Activated CD4-positive, alpha-beta T cell treated with anti-CD3 and anti-CD28 coated beads, Interleukin-2, amount 50 U/mL, for 24 hours (primary cell): Measurements from ENCODE around the gene CBS.
"Not testable (repeated sequence)": the region's sequence is repeated elsewhere in the genome, so short reads cannot be mapped to it uniquely, and the experiment has no call there.

Source experiments
- DNase-seq, 2 donors: peaks; one replicate each; pipeline ENCODE4 v3.0.0-alpha.2; 2020; ENCODE audit warnings: low read depth in 1 of 2, low spot score in 1 of 2

The CBS gene

DNA sequence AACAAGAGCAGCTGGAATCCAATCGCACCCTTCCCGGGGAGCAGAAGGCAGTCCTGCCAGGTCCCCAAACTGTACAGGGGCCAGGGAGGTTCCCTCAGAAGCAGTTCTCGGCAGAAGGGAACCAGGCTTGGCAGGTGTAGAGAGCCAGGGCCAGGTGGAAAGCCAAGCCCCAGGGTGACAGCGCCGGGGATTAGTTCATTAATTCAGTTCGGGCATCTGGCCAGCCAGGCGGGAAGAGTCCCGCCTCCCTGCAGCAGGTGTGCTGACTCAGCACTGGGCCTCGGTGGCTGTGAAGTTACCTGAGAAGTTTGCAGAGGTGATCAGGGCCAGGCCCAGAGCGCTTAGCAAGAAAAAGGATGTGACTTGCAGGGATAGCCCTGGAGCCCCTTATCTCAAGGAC is 6.0 kb downstream of the CBS start:
- not testable (repeated sequence) for DNase-seq

DNA sequence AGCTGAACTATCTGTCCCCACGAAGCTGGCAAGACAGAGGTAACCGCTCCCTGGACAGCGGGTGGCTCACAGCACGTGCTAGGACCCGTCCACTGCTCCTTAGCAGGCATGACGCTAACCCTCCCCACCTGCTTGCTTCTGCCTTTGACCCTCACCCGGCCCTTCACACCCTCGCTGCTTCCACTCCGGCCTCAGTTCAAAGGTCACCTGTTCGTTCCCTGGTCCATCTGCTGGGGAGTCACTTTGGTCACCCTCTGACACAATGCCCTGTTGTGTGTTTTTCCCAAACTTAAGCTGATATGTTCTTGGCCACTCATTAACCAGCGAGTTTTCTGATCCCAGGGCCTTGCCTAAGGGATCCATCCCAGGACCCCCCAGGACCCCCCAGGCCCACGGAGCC is 7.6 kb downstream of the CBS start:
- not testable (repeated sequence) for DNase-seq

DNA sequence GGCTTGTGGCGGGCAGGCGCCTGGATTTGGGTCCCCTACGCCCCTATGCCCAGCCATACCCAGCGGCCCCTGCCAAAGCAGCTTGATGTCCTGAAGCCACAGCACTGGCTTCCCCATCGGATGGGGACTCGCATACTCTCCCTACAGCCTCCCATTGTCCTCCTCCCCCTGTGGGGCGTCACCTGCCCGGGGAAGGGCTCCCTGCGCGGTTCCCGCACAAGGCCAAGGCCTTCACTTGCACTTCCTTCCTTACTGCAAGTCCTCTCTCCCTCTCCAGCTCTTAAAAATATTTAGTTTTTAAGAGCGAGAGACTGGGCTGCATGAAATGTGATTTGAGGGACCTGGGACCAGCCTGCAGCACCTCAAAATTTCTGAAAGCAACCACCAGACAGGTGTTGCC is 8.9 kb downstream of the CBS start:
- DNase-seq = not testable (repeated sequence)

DNA sequence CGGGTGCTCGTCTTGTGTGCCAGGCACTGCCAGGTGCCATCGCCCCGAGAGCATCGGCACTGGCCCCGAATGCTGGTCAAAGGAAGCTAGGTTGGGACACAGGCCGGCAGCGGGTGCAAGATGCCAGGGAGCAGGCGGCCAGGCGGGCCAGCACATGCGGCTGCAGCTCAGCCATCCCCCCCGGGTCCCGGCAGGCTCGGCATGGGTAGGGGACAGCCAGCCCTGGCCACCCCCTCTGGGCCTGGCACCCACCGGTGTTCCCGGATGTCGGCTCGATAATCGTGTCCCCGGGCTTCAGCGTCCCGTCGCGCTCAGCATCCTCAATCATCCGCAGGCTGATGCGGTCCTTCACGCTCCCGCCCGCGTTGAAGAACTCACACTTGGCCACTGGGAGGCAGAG is 9.6 kb downstream of the CBS start:
- not testable (repeated sequence) for DNase-seq

DNA sequence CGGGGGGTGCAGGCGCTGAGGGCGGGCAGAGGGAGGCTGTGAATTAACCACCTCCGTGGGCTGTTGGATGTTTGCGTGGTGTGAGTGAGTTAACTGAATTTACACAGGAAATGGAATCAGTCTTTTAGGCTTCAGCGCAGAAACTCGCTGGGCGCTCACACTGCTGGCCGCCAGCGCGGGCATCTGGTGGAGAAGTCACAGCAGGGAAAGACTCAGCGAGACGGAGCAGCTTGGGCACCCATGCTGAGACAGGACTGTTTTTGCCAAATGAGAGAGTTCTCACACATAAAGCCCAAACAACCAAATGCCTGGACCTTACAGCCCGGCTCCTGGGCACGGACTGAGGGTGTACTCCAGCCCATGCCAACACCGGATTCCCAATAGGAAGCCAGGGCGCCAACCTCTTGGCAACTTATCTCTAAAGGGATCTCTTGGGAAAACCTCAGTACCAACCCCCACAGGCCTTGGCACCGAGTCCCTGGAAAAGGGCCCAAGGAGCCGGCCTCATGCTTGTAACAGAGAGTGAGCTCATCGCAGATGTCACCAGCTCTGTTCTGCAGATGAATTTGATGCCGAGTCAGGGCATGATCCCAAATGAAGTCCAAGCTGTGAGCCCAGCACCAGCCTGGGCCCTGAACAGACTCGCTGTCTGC is 11.2 kb downstream of the CBS start:
- DNase-seq = not testable (repeated sequence)

DNA sequence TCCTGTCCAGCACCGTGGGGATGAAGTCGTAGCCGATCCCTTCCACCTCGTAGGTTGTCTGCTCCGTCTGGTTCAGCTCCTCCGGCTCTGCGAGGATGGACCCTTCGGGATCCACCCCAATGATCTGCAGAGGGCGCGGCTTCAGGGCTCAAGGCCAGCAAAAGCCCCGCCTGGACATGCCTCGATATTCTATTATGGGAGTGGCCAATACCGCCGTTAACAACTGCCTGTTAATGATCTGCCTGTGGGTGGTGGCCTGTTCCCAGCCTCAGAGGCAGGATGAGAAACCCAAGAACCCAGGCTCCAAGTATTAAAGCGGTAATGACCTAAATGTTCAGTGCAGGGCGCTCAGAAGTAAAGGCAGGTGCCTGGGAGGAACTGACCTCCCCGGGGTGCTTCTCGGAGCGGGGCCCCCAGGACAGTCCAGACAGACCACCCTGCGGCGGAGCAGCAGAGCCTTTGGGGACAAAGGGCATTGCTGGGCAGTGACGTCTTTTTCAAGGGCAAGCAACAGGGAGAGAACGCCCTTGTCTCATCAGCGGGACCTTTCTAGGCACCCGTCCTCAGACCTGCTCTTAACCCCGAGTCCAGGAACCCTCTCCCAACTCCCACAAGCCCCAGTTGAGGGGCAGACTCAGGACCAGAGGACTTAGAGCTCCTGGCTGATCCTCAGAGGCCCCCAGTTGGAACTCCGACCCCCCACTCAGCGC is 12.5 kb downstream of the CBS start:
- not testable (repeated sequence) for DNase-seq

DNA sequence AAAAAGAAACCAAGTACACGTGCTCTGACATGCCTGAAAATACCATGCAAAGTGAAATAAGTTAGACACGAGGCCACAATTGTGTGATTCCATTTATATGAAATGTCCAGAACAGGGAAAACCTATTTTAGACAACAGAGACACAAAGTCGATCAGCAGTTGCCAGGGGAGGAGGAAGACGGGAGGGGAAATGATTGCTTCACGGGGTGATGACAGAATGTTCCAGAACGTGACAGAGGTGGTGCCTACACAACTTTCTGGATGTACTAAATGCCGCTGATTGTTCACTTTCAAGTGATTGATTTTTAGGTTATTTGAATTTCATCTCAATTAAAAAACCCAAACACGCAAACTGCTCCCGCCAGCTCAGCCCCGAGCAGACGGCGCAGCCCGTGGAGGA is 22.5 kb downstream of the CBS start:
- DNase-seq = not testable (repeated sequence)

DNA sequence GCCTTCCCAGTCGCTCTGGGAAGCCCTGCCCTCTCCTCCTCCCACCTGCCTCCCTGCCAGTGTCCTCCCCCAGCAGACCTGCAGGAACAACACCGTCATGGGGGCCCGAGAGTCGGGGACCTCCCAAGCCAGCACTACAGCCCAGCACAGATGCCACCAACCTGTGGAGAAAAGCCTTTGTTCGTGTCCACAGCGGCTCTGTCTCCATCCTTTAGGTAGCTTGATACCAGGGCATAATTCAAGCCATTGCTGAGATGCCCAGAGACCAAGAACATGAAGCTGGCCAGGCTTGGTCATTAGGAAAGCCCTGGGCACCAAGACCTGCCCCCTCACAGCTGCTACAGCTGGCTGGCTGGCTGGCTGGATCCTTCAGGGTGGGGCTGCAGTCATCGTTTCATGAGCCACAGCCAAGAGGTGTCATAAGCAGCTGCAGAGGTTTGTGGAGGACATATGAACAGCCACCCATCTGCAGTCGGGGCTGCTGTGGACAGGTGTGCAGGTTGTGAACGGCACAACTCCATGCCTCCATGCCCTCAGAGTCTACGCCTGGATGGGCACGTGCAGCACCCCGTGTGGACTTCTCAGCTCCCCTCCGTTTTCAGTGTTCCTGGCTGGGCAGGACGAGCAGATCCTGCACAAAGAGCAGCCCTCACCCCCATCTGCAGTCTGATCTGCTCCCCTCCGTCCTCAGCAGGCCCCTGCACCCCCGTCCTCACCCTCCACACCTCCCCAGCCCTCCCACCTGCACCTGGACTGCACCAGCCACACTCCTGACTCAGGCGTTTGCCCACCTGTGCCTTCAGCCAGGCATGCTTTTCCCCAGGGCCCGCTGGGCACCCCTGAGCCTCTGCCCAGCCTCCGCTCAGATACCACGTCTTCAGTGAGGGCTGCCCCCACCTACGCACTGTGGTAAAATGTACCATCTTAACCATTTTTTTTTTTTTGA is 29.5 kb downstream of the CBS start:
- DNase-seq = not testable (repeated sequence)

DNA sequence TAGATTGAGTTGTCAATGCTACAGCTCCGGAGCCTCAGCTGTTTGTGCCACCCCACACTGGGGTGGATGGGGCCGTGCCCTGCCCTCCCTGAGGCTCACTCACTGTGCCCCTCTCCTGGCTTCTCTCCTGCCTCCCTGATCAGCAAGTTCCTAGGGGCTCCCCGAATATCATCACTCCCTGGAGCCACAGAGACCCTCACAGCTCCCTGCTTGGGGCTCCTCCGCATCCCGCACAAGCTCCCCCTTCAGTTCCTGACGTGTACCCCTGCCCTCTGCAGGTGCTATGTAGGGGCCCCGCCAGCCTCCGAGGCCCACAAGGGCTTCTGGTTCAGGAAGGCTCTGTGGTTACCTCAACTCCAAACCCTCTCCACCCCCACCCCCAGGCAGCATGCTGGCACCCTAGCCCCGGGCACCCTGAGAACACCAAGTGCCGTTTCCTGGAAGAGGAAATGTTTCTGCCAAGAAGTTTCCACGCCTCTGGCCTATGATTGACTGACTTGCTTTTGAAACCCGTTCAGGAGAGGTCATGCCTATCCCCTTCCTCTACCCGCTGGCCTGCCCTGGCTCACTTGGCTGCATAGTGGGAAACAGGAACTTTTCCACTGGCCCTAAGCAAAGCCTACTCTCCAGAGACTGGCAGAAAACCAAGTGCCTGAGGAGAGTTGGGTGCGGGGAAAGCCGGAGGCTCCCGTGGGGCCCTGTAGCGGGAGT is 30.3 kb downstream of the CBS start:
- not testable (repeated sequence) for DNase-seq

DNA sequence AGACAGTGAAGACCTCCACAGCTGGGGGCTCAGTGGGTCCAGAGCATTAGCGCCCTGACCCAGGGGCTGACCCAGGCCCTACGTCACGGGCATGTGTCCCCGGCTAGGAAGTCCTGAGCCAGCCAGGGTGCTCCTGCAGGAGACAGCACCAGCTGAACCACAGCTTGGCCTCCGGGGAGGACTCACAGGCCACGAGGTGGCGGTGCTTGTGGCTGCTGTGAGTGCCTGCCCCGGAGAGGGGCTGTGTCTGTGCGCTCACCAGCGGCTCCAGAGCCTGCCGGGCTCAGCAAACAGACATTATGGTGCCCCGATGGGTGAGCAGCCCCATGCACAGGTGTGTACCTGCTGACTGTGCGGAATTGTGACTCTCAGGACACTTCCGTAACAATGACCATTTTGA is 31.1 kb downstream of the CBS start:
- DNase-seq = not testable (repeated sequence)

DNA sequence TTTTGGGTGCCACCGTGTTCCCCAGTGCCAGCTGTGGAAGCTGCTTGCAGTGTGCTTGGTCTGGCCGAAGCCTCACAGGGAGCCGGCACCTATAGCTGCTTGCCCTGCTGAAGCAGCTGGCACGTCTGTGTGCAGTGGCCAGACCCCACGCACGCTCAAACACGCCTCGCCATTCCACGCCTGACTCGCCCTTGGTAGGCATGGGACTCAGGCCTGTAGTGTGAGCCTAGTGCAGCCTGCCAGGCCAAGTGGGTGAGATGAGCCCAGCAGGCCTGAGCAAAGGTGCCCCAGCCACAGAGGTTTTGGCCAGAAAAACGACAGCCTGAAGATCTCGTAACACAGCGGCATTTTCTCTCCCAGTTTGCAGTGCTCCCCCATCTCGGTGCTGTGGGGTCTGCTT is 32.3 kb downstream of the CBS start:
- not testable (repeated sequence) for DNase-seq

DNA sequence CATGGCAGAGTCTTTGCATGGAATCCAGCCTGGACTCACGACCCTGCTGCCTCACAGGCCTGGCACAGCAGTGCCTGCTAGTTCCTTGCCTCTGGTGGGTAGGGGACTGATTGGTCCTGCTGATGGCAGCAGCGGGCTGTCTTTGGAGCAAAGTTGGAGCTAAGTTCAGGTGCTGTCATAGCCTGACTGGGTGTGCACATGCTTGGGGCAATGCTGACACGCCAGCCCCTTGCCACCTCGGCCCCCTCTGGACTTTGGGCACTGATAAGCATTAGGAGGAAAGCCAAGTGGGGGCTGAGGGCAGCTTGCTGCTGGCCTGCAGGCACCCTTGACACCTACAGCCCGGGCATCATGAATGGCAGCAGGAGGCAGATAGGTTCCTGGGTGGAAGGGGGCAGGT is 33.5 kb downstream of the CBS start:
- DNase-seq = not testable (repeated sequence)

DNA sequence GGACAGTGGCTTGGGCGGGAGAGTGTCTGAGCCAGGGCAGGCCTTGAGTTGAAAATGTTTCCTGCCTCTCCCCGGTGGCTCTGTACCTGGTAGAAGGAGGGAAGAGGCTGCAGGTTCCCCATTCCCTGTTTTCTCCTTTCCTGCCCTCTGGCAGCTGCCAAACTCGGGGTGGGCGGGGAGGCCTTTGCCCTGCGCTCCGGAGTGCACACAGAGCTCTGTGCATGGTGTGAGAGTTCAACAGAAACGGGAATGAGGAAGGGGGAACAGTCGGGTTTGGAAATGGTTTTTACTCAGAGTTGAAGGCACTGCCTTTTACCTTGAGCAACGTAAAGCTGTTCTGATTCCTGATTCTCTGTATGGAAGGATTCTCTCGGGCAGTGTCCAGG is 37.0 kb downstream of the CBS start:
- DNase-seq = not testable (repeated sequence)

DNA sequence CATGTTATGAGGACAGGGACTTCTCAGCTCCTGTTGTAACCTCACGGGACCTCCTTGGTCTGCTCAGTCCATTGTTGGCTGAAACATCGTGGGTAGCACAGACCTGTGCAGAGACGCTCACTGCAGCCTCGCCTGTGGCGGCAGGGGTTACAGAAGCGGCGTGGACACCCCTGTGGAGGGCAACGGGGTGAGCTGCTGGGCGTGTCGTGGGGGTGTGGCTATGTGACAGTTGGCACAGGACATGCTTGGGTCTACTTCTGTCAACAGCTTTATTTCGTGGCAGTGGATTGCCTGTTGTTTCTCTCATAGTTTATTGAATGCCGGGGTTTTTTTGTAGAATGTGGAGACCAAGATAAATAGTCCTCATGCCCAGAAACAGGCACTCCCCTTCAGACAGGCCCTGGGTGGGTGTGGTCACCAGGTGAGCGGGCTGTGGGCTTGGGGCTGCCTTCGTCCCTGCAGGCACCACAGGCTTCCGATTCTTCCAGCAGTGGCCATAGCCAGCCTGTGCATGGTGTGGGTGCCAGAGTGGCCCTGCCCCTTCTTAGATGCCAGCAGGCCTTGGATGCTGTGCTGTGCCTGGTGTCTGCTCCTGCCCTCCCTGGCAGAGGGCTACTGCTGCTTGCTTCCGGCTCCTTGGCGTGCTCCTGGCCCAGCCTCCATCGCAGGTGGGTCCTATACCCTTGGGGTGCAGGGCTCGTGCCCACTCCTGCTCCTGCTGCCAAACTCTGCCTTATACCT is 37.5 kb downstream of the CBS start:
- DNase-seq = not testable (repeated sequence)

DNA sequence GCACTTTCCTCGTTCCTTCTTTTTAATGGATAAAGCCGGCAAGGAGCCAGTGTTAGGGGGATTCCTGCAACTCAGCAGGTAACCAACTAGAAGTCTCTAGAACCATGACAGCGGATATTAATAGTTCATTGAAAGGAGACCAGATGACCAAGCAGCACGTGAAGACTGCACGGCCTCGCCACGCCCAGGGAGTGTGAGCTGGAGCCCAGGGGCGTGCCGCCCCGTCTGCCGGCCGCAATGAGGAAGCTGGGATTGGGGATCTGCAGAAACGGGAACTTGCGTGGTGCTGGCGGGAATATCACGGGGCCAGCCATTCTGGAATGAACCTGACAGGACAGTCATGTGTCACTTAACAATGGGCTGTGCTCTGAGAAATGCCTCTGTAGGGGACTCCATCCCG is 38.7 kb downstream of the CBS start:
- DNase-seq = not testable (repeated sequence)

DNA sequence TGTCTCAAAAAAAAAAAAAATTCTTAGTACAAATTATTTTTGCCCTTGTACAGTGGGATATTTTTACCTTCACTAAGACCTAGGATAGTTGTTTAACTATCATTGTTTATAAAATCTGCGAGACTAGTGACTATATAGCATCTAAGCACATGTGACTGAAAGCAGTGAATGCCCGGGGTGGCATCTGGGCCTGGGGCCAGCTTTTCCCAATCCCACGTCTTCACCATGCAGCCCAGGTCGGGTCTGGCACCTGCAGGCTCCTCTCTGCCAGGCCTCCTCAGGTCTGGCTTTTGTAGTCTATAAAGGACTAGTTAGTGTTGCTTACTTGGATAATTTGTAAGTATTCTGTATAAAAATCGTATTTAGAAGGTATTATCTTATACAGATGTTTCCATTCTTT is 40.8 kb downstream of the CBS start:
- DNase-seq = no peak

DNA sequence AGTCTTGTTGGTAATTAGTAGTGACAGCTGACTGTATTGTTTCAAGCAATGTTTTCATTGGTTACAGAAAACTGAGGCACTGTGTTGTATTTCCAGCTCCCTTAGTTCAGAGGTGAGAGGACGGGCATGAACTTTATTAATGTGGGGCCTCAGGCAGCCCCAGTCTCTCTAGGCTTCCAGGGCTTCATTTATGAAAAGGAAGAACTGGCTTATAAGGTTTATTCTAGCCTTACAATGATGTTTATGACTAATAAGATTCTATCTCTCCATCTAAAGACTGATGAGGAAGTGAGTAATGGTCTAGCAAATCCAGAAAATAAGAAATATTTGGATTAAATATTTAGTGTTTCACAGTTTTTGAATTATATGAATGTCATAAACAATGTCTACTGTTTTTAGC is 41.5 kb downstream of the CBS start:
- DNase-seq = no peak

DNA sequence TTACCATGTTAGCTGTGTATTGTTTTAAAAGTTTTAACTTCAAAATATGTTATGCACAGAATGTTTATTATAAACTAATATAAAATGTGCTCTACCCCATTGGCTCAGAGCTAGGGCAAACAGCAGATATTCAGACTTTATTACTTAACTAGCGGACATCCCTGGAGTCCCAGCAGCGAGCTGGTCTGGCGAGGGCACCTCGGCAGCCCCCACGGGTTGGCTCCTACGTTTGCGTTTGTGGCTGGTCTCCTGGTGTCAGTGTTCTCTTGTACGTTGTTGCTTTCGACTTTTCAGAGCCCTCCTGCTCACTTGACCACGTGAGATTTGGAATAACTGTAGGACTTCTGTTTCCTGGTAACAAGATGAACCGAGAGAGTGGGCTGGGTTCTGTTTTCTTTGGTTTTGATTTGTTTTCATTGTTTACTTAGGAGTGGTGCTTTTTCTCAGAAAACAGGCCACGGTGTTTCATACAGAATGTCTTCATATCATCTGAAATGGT is 44.5 kb downstream of the CBS start:
- no peak for DNase-seq

DNA sequence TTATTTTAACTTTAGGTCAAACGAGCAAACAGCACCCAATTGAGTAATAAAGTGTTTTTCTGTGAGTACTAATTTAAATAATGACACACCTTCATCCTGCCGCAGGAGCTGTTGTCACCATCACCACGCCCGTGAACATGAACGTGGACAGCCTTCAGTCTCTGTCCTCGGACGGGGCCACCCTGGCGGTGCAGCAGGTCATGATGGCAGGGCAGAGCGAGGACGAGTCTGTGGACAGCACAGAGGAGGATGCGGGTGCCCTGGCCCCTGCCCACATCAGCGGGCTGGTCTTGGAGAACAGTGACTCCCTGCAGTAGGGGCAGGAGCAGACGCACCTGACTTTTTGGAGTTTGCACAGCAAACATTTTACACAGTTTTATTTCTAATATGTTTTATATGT is 45.9 kb downstream of the CBS start:
- DNase-seq = no peak
